Measurements from ENCODE around the gene CAPRIN1. TPM values are rescaled to one million over a fixed set of nuclear protein-coding genes. Genes with fewer than 3 reads are reported as not detected.

CAPRIN1 gene, protein sequence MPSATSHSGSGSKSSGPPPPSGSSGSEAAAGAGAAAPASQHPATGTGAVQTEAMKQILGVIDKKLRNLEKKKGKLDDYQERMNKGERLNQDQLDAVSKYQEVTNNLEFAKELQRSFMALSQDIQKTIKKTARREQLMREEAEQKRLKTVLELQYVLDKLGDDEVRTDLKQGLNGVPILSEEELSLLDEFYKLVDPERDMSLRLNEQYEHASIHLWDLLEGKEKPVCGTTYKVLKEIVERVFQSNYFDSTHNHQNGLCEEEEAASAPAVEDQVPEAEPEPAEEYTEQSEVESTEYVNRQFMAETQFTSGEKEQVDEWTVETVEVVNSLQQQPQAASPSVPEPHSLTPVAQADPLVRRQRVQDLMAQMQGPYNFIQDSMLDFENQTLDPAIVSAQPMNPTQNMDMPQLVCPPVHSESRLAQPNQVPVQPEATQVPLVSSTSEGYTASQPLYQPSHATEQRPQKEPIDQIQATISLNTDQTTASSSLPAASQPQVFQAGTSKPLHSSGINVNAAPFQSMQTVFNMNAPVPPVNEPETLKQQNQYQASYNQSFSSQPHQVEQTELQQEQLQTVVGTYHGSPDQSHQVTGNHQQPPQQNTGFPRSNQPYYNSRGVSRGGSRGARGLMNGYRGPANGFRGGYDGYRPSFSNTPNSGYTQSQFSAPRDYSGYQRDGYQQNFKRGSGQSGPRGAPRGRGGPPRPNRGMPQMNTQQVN
- total RNA-seq (100 to 1,000 TPM; 196 to 208 TPM), polyA plus RNA-seq (ENCODE audit: insufficient read length in 6 of 6) (100 to 1,000 TPM; 213 to 263 (median 255) TPM)
- long read RNA-seq, donor 1, full-length matches to known transcripts = 24 of 94 reads
- long read RNA-seq, donor 1, partial matches to known transcripts = 70 of 94 reads
- long read RNA-seq, donor 1, other reads (novel, unspliced or antisense) = 0 of 94 reads
- long read RNA-seq, donor 2, full-length matches to known transcripts = 21 of 41 reads
- long read RNA-seq, donor 2, partial matches to known transcripts = 20 of 41 reads
- long read RNA-seq, donor 2, other reads (novel, unspliced or antisense) = 0 of 41 reads
- long read RNA-seq, donor 3, full-length matches to known transcripts = 33 of 55 reads
- long read RNA-seq, donor 3, partial matches to known transcripts = 22 of 55 reads
- long read RNA-seq, donor 3, other reads (novel, unspliced or antisense) = 0 of 55 reads
- long read RNA-seq, donor 4, full-length matches to known transcripts = 6 of 19 reads
- long read RNA-seq, donor 4, partial matches to known transcripts = 12 of 19 reads
- long read RNA-seq, donor 4, other reads (novel, unspliced or antisense) = 1 of 19 reads
- long read RNA-seq, donor 5, full-length matches to known transcripts = 18 of 39 reads
- long read RNA-seq, donor 5, partial matches to known transcripts = 21 of 39 reads
- long read RNA-seq, donor 5, other reads (novel, unspliced or antisense) = 0 of 39 reads
- long read RNA-seq, donor 6, full-length matches to known transcripts = 32 of 71 reads
- long read RNA-seq, donor 6, partial matches to known transcripts = 39 of 71 reads
- long read RNA-seq, donor 6, other reads (novel, unspliced or antisense) = 0 of 71 reads
- long read RNA-seq, donor 7, full-length matches to known transcripts = 21 of 21 reads
- long read RNA-seq, donor 7, partial matches to known transcripts = 0 of 21 reads
- long read RNA-seq, donor 7, other reads (novel, unspliced or antisense) = 0 of 21 reads
- long read RNA-seq, donor 8, full-length matches to known transcripts = 19 of 51 reads
- long read RNA-seq, donor 8, partial matches to known transcripts = 32 of 51 reads
- long read RNA-seq, donor 8, other reads (novel, unspliced or antisense) = 0 of 51 reads
- long read RNA-seq, donor 9, partial matches to known transcripts = 0 of 1 reads
- long read RNA-seq, donor 9, other reads (novel, unspliced or antisense) = 0 of 1 reads
- long read RNA-seq, donor 10, partial matches to known transcripts = 2 of 3 reads
- long read RNA-seq, donor 10, other reads (novel, unspliced or antisense) = 1 of 3 reads
- long read RNA-seq, donor 11, full-length matches to known transcripts = 35 of 53 reads
- long read RNA-seq, donor 11, partial matches to known transcripts = 18 of 53 reads
- long read RNA-seq, donor 11, other reads (novel, unspliced or antisense) = 0 of 53 reads
- long read RNA-seq, donor 12, full-length matches to known transcripts = 14 of 14 reads
- long read RNA-seq, donor 12, partial matches to known transcripts = 0 of 14 reads
- long read RNA-seq, donor 12, other reads (novel, unspliced or antisense) = 0 of 14 reads

DNA sequence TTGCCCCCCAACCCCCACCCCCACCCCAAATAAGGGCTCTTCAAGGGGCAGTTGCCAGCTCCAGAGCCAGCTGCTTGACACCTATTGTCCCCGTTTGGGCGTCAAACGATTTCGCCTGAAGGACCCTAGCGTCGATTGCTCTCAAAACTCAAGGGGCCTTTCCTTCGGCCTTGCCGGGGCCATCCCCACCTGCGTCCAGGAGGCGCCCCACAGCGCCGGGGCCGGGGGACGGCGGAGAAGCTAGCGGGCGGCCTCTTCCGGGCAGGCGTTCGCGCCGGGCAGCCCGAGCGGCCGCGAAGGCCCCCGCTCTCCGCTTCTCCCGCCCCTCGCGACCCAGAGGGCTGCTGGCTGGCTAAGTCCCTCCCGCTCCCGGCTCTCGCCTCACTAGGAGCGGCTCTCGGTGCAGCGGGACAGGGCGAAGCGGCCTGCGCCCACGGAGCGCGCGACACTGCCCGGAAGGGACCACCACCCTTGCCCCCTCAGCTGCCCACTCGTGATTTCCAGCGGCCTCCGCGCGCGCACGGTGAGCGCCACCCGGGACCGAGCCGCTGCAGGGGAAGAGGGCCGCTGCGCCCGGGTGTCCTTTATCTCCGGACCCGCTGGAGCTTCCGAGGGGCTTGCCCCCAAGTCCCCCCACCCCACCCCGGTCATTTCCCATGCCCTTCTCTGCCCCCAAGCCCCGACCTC lies at the start of gene CAPRIN1:
Gene CAPRIN1, plus strand, starts transcription at position 383 of the 687 bp plus-strand sequence. CDS start 690 bp downstream, outside the sequence.
- peak within 1 kb of the TSS; percentile 97 to 99 for H3K4me3 ChIP-seq
- H3K4me1 ChIP-seq = peaks cover 16 to 32% of the 10 kb centered on the region in 2 donors
- ATAC-seq = peak; percentile 91
- TF ChIP-seq, protein P1, sequence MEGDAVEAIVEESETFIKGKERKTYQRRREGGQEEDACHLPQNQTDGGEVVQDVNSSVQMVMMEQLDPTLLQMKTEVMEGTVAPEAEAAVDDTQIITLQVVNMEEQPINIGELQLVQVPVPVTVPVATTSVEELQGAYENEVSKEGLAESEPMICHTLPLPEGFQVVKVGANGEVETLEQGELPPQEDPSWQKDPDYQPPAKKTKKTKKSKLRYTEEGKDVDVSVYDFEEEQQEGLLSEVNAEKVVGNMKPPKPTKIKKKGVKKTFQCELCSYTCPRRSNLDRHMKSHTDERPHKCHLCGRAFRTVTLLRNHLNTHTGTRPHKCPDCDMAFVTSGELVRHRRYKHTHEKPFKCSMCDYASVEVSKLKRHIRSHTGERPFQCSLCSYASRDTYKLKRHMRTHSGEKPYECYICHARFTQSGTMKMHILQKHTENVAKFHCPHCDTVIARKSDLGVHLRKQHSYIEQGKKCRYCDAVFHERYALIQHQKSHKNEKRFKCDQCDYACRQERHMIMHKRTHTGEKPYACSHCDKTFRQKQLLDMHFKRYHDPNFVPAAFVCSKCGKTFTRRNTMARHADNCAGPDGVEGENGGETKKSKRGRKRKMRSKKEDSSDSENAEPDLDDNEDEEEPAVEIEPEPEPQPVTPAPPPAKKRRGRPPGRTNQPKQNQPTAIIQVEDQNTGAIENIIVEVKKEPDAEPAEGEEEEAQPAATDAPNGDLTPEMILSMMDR (IDR thresholded peaks at IDR 0.05) = peak in 1 of 2 donors; percentile 1
- intact Hi-C loops (cut with DNase I) = loop anchor here in 1 of 2 donors (10.0 kb wide), 1 partner anchor 53 kb away; the partner anchor contains the start of gene NAT10
- no peaks in the 10 kb centered on the region for H3K9me3 ChIP-seq
- H3K27ac ChIP-seq = peak within 1 kb of the TSS; percentile 99 to 100
- peaks cover 0 to 10% of the 10 kb centered on the region in 2 donors for H3K36me3 ChIP-seq
- H3K27me3 ChIP-seq = no peaks in the 10 kb centered on the region
- peak; percentile 90 to 96 (median 91) for DNase-seq

- no peaks in the 10 kb centered on the region for H3K9me3 ChIP-seq
- no peak overlapping the region for H3K4me3 ChIP-seq
- H3K27ac ChIP-seq = no peak overlapping the region
- TF ChIP-seq, protein P1 (IDR thresholded peaks at IDR 0.05) = no peak
- intact Hi-C loops (cut with DNase I) = no loop called here
- H3K36me3 ChIP-seq = no peaks in the 10 kb centered on the region
- H3K4me1 ChIP-seq = no peaks in the 10 kb centered on the region
- DNase-seq (peak in 1 of 4 donors; percentile 15), ATAC-seq (peak; percentile 50)
- peaks cover 0 to 12% of the 10 kb centered on the region in 2 donors for H3K27me3 ChIP-seq
Observed at GRCh38 chr11:34002420-34002819, 49.1 kb upstream of the CAPRIN1 start.

GRCh38 chr11:34004236-34004635 lies 47.3 kb upstream of the CAPRIN1 start:
- Histone ChIP-seq H3K36me3 (no peaks in the 10 kb centered on the region), H3K27me3 (no peaks in the 10 kb centered on the region), H3K4me3 (no peak overlapping the region), H3K9me3 (no peaks in the 10 kb centered on the region), H3K27ac (no peak overlapping the region), H3K4me1 (no peaks in the 10 kb centered on the region)
- intact Hi-C loops (cut with DNase I) = no loop called here
- DNase-seq (no peak), ATAC-seq (no peak)
- TF ChIP-seq, protein P1 (IDR thresholded peaks at IDR 0.05) = no peak

All from left lung (tissue), 14 donors.